ENCODE data around the gene SELENOS. TPM values are rescaled to one million over a fixed set of nuclear protein-coding genes. Genes with fewer than 3 reads are reported as not detected.
"Not testable (repeated sequence)": the region's sequence is repeated elsewhere in the genome, so short reads cannot be mapped to it uniquely, and the experiment has no call there.

SELENOS gene
- polyA plus RNA-seq, 4 donors, result 88.2 to 148 (median 132) TPM

DNA sequence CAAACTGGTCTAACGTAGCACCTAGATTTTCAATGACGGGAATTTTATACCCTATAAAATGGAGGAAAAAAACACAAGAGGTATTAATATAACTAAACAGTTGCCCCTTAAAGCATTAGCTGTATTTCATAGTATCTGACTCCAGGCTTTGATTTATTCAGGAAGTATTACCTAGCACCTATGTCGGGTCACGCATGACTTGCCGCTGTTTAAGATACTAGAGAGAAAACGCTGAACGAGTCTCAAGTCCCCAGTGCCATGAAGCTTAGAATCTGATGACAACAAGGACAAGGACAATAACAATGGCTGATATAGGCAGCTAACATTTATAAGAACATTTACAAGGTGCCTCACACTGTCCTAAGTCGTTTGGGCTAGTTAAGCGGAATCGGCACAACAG is 15.8 kb upstream of the SELENOS start:
- Histone ChIP-seq H3K4me1 (ENCODE audit: control insufficient read depth in 3 of 3, insufficient read depth in 2 of 3, low read depth in 1 of 3, low read length in 2 of 3) (peaks cover 4 to 9% (median 6%) of the 10 kb centered on the region in 3 donors), H3K36me3 (ENCODE audit: control insufficient read depth in 3 of 3, insufficient read depth in 2 of 3, low read depth in 1 of 3, low read length in 3 of 3) (peaks cover 0 to 16% (median 4%) of the 10 kb centered on the region in 3 donors), H3K27me3 (ENCODE audit: control insufficient read depth in 3 of 3, insufficient read depth in 3 of 3, low read length in 3 of 3) (no peaks in the 10 kb centered on the region), H3K27ac (ENCODE audit: low read depth in 1 of 3, low read length in 2 of 3) (no peak overlapping the region), H3K9me3 (ENCODE audit: control insufficient read depth in 2 of 2, insufficient read depth in 1 of 2, low read depth in 1 of 2, low read length in 1 of 2) (no peaks in the 10 kb centered on the region), H3K4me3 (ENCODE audit: low read depth in 1 of 3, low read length in 3 of 3) (peak overlapping the region in 2 of 3 donors; percentile 71 to 85)
- 55 to 67% (median 61%) methylated on average over 10 of the region's 10 CpGs for WGBS, 3 donors
- peak in 1 of 2 donors; percentile 24 for DNase-seq
- no peak for FAIRE-seq

DNA sequence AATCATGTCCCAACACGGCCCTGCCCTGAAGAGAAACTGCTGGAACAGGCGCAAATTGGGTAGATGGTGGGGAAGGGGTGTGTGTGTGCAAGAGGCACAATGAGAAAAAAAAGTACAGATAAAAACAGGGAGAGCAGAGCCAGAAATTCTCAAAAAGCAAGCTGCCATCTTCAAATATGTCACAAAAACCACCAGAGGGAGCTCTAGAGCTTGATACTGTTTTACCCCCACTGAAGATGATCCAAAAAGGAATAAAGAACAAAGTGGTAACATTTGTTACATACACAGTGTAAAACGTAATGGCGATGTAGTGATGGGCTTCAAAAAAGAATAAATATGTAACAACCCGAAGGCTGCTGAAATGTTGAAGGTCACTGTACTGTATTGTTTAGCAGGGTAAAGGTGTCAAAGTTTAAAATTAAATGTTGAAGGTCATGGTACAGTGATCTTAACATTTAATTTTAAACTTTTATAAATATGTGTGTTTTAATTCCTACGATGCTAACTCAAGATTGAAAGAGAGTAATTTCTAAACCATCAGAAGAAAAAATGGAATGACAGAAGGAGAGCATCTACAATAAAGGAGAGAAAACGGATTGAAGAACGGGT is 11.7 kb upstream of the SELENOS start:
- no peak for FAIRE-seq

DNA sequence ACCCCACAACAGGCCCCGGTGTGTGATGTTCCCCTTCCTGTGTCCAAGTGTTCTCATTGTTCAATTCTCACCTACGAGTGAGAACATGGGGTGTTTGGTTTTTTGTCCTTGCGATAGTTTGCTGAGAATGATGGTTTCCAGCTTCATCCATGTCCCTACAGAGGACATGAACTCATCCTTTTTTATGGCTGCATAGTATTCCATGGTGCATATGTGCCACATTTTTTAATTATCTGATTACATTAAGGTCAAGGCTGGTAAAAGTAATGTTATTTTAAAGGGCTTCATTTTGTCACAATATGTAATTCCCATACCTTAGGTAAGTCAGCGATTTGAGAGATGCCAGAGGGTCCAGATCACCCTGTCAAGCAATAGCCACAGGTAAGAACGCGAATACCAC is 10.1 kb upstream of the SELENOS start:
- H3K9me3 ChIP-seq (ENCODE audit: control insufficient read depth in 2 of 2, insufficient read depth in 1 of 2, low read depth in 1 of 2, low read length in 1 of 2); DNase-seq; H3K4me3 ChIP-seq (ENCODE audit: low read depth in 1 of 3, low read length in 3 of 3); H3K4me1 ChIP-seq (ENCODE audit: control insufficient read depth in 3 of 3, insufficient read depth in 2 of 3, low read depth in 1 of 3, low read length in 2 of 3); FAIRE-seq; H3K27me3 ChIP-seq (ENCODE audit: control insufficient read depth in 3 of 3, insufficient read depth in 3 of 3, low read length in 3 of 3); H3K27ac ChIP-seq (ENCODE audit: low read depth in 1 of 3, low read length in 2 of 3): not testable (repeated sequence)
- peaks cover 6 to 44% (median 19%) of the 10 kb centered on the region in 3 donors for H3K36me3 ChIP-seq (ENCODE audit: control insufficient read depth in 3 of 3, insufficient read depth in 2 of 3, low read depth in 1 of 3, low read length in 3 of 3)
- 96 to 100% (median 98%) methylated on average over 6 of the region's 6 CpGs for WGBS, 3 donors

More for the DNA sequence above, 11.7 kb upstream of the SELENOS start:
- H3K36me3 ChIP-seq (ENCODE audit: control insufficient read depth in 3 of 3, insufficient read depth in 2 of 3, low read depth in 1 of 3, low read length in 3 of 3), result peaks cover 6 to 33% (median 14%) of the 10 kb centered on the region in 3 donors
- H3K4me1 ChIP-seq (ENCODE audit: control insufficient read depth in 3 of 3, insufficient read depth in 2 of 3, low read depth in 1 of 3, low read length in 2 of 3), result peaks cover 4 to 6% (median 4%) of the 10 kb centered on the region in 3 donors
- H3K4me3 ChIP-seq (ENCODE audit: low read depth in 1 of 3, low read length in 3 of 3), result no peak overlapping the region
- H3K27me3 ChIP-seq (ENCODE audit: control insufficient read depth in 3 of 3, insufficient read depth in 3 of 3, low read length in 3 of 3), result no peaks in the 10 kb centered on the region
- WGBS, 3 donors, result 63 to 76% (median 63%) methylated on average over 8 of the region's 8 CpGs
- no peak overlapping the region for H3K27ac ChIP-seq (ENCODE audit: low read depth in 1 of 3, low read length in 2 of 3)
- no peaks in the 10 kb centered on the region for H3K9me3 ChIP-seq (ENCODE audit: control insufficient read depth in 2 of 2, insufficient read depth in 1 of 2, low read depth in 1 of 2, low read length in 1 of 2)
- DNase-seq, result peak; percentile 53 to 59

DNA sequence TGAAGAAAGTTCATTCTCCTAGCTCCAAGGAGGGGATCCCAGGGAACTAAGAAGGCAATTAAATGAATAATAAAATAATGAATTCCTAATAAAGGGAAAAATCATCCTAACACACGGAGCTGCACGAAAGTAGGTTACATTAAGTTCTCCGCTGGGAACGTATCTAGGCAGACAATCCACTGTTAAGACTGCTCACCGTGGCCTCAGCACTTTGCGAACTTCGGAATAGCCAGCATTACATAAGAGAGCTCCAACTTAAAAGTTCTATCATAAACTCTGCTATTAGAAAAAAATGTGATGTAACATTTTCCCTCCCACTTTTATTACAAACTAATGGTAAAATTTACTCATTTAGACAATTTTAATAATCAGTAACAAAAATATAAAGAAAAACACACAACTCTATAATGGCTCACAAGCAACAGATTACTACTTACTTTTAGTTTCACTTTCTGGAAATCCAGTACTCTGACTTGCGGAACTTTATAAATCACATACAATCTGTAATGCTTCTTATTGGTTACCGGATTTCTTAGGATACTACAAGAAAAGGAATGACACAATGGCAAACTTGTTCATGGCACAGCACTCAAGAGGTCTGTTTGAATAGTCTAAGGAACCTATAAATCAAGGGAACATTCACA is 9.3 kb upstream of the SELENOS start:
- no peaks in the 10 kb centered on the region for H3K9me3 ChIP-seq (ENCODE audit: control insufficient read depth in 2 of 2, insufficient read depth in 1 of 2, low read depth in 1 of 2, low read length in 1 of 2)
- peak overlapping the region in 1 of 3 donors; percentile 68 for H3K27ac ChIP-seq (ENCODE audit: low read depth in 1 of 3, low read length in 2 of 3)
- H3K36me3 ChIP-seq (ENCODE audit: control insufficient read depth in 3 of 3, insufficient read depth in 2 of 3, low read depth in 1 of 3, low read length in 3 of 3), result peaks cover 6 to 44% (median 24%) of the 10 kb centered on the region in 3 donors
- 46 to 71% (median 57%) methylated on average over 9 of the region's 9 CpGs for WGBS, 3 donors
- peak; percentile 80 for FAIRE-seq
- H3K4me1 ChIP-seq (ENCODE audit: control insufficient read depth in 3 of 3, insufficient read depth in 2 of 3, low read depth in 1 of 3, low read length in 2 of 3), result peaks cover 0 to 4% (median 0%) of the 10 kb centered on the region in 3 donors
- H3K4me3 ChIP-seq (ENCODE audit: low read depth in 1 of 3, low read length in 3 of 3), result peak overlapping the region in 1 of 3 donors; percentile 11
- H3K27me3 ChIP-seq (ENCODE audit: control insufficient read depth in 3 of 3, insufficient read depth in 3 of 3, low read length in 3 of 3), result no peaks in the 10 kb centered on the region
- peak; percentile 17 to 39 for DNase-seq

DNA sequence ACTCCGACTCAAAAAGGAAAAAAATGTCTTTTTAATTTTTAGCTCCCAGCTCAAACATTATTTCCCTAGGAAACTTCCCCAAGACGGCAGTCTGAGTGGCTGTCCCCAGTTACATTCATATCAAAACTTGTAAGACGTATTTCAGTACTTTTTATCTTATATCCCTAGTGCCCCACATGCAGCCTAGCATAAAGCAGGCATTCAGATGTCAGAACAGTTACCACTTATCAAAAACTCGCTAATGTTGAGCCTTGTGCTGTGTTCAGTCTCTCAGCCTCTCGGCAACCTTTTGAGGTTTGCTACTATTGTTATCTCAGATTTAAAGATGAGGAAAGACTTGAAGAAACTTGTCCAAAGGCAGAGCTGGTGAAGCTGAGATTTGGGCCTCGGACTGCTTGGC is 6.6 kb upstream of the SELENOS start:
- Histone ChIP-seq H3K27me3 (ENCODE audit: control insufficient read depth in 3 of 3, insufficient read depth in 3 of 3, low read length in 3 of 3) (no peaks in the 10 kb centered on the region), H3K36me3 (ENCODE audit: control insufficient read depth in 3 of 3, insufficient read depth in 2 of 3, low read depth in 1 of 3, low read length in 3 of 3) (peaks cover 6 to 39% (median 25%) of the 10 kb centered on the region in 3 donors), H3K27ac (ENCODE audit: low read depth in 1 of 3, low read length in 2 of 3) (no peak overlapping the region), H3K9me3 (ENCODE audit: control insufficient read depth in 2 of 2, insufficient read depth in 1 of 2, low read depth in 1 of 2, low read length in 1 of 2) (no peaks in the 10 kb centered on the region), H3K4me3 (ENCODE audit: low read depth in 1 of 3, low read length in 3 of 3) (no peak overlapping the region), H3K4me1 (ENCODE audit: control insufficient read depth in 3 of 3, insufficient read depth in 2 of 3, low read depth in 1 of 3, low read length in 2 of 3) (peaks cover 0 to 16% (median 4%) of the 10 kb centered on the region in 3 donors)
- FAIRE-seq, result no peak
- 83 to 85% (median 84%) methylated on average over 6 of the region's 6 CpGs for WGBS, 3 donors
- DNase-seq, result no peak

DNA sequence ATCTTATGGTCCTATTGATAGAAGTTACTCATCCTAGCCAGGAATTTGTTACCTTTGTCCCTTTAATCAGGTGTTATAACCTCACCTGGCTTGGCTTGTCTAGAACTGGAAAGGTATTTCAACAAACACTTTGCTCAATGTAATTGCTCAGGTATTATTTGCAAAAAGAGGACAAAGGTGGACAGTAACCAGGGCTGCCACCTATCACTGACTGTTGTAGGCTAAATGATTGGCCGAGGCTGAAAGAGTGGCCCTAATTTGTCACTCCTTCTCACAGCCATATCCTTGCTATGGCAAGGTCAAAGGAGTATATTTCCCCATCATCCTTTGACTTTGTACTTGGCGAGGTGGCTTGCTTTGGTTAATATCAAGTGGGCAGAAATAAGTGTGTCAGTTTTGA is 2.7 kb upstream of the SELENOS start:
- H3K27ac ChIP-seq (ENCODE audit: low read depth in 1 of 3, low read length in 2 of 3), result peak overlapping the region; percentile 49 to 88 (median 86)
- peaks cover 4 to 32% (median 19%) of the 10 kb centered on the region in 3 donors for H3K36me3 ChIP-seq (ENCODE audit: control insufficient read depth in 3 of 3, insufficient read depth in 2 of 3, low read depth in 1 of 3, low read length in 3 of 3)
- peaks cover 3 to 28% (median 8%) of the 10 kb centered on the region in 3 donors for H3K4me1 ChIP-seq (ENCODE audit: control insufficient read depth in 3 of 3, insufficient read depth in 2 of 3, low read depth in 1 of 3, low read length in 2 of 3)
- no peaks in the 10 kb centered on the region for H3K9me3 ChIP-seq (ENCODE audit: control insufficient read depth in 2 of 2, insufficient read depth in 1 of 2, low read depth in 1 of 2, low read length in 1 of 2)
- no peak for FAIRE-seq
- peak; percentile 90 to 97 for DNase-seq
- no peak overlapping the region for H3K4me3 ChIP-seq (ENCODE audit: low read depth in 1 of 3, low read length in 3 of 3)
- no peaks in the 10 kb centered on the region for H3K27me3 ChIP-seq (ENCODE audit: control insufficient read depth in 3 of 3, insufficient read depth in 3 of 3, low read length in 3 of 3)
- 20 to 65% (median 34%) methylated on average over 2 of the region's 2 CpGs for WGBS, 3 donors

DNA sequence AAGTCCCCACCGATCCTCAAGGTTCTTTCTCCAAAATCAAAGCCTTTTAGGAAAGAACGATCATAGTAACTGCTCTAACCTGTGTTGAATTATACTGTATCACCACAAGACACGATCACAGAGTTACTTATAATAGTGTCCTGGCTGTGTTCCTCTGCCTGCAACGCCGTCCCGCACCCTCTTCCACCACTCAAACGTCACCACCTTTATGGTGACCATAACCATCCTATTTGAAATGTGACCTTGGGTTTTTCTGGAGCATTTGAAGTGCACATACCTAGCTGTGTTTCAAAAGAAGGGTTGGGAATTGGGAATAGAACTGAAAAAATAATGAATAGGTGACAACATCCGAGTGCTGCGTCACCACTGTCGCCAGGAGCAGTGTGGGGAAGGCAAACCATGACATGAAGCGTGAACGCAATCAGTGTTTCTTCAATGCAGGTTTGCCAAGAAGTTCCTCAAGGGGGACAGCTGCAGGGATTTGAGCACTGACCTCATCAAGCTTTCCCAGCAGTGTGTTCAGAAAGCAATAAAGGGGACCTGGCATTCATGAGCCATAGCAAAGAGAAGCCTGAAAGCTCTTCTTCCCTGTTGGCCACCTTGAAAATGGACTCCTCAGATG is 769 bp upstream of the SELENOS start:
- Histone ChIP-seq H3K27ac (ENCODE audit: low read depth in 1 of 3, low read length in 2 of 3) (peak overlapping the region; percentile 63 to 98 (median 73)), H3K9me3 (ENCODE audit: control insufficient read depth in 2 of 2, insufficient read depth in 1 of 2, low read depth in 1 of 2, low read length in 1 of 2) (no peaks in the 10 kb centered on the region), H3K4me3 (ENCODE audit: low read depth in 1 of 3, low read length in 3 of 3) (peak overlapping the region in 2 of 3 donors; percentile 29 to 35), H3K4me1 (ENCODE audit: control insufficient read depth in 3 of 3, insufficient read depth in 2 of 3, low read depth in 1 of 3, low read length in 2 of 3) (peaks cover 3 to 28% (median 8%) of the 10 kb centered on the region in 3 donors), H3K36me3 (ENCODE audit: control insufficient read depth in 3 of 3, insufficient read depth in 2 of 3, low read depth in 1 of 3, low read length in 3 of 3) (peaks cover 12 to 30% (median 22%) of the 10 kb centered on the region in 3 donors), H3K27me3 (ENCODE audit: control insufficient read depth in 3 of 3, insufficient read depth in 3 of 3, low read length in 3 of 3) (no peaks in the 10 kb centered on the region)
- WGBS, 3 donors, result 85 to 88% (median 87%) methylated on average over 12 of the region's 12 CpGs
- DNase-seq, result peak in 1 of 2 donors; percentile 39
- no peak for FAIRE-seq

DNA sequence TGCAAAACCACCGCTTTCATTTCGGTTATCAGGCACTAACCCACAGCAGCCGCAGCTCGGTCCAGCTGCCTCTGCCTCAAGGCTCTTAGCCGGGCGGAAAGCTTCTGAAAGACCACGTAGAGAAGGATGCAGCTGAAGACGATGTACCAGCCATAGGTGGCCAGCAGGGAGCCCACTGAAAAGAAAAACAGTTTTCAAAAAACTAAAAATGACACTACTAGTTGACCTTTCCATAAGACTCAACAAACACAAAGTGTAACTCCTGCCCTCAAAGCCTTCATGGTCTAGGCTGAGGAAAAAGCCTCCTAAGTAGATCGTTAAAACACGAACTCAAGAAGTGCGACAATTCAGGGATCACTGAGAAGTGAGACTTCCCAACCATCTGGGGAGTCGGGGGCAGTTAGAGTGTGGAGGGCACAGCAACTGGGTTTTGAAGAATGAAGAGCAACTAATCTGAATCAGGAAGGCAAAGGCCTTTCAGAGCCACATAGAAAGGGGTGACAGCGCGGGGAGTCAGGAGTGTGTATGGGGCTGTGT is 716 bp downstream of the SELENOS start:
- DNase-seq (no peak), FAIRE-seq (no peak)
- Histone ChIP-seq H3K27ac (ENCODE audit: low read depth in 1 of 3, low read length in 2 of 3) (peak overlapping the region; percentile 87 to 98 (median 93)), H3K4me3 (ENCODE audit: low read depth in 1 of 3, low read length in 3 of 3) (peak overlapping the region; percentile 80 to 91 (median 82)), H3K36me3 (ENCODE audit: control insufficient read depth in 3 of 3, insufficient read depth in 2 of 3, low read depth in 1 of 3, low read length in 3 of 3) (peaks cover 19 to 34% (median 22%) of the 10 kb centered on the region in 3 donors), H3K4me1 (ENCODE audit: control insufficient read depth in 3 of 3, insufficient read depth in 2 of 3, low read depth in 1 of 3, low read length in 2 of 3) (peaks cover 3 to 28% (median 8%) of the 10 kb centered on the region in 3 donors), H3K9me3 (ENCODE audit: control insufficient read depth in 2 of 2, insufficient read depth in 1 of 2, low read depth in 1 of 2, low read length in 1 of 2) (no peaks in the 10 kb centered on the region), H3K27me3 (ENCODE audit: control insufficient read depth in 3 of 3, insufficient read depth in 3 of 3, low read length in 3 of 3) (no peaks in the 10 kb centered on the region)
- 2 to 7% (median 3%) methylated on average over 14 of the region's 14 CpGs for WGBS, 3 donors

Data from small intestine (tissue), 7 donors.